OCI-LY7 (cell line): Measurements from ENCODE around the gene PRDM13. TPM values are rescaled to one million over a fixed set of nuclear protein-coding genes. Genes with fewer than 3 reads are reported as not detected.
"Not testable (repeated sequence)": the region's sequence is repeated elsewhere in the genome, so short reads cannot be mapped to it uniquely, and the experiment has no call there.

Experiments
- BruUV-seq: library from RNA; stranded (reverse); fragments of 400-500 nt; replicated peaks from 2 replicates; lab custom pipeline; 2021; lab: Mats Ljungman, UMichigan
- CTCF ChIA-PET: fragments of 300-600 bp; sonication (Branson Sonifier 250); formaldehyde crosslinking; loops from one replicate; lab custom pipeline; 2022; ENCODE audit warnings: antibody characterized with exemption; ENCODE audit not compliant: unreplicated experiment; lab: Charles Lee
- POLR2A ChIA-PET: fragments of 300-600 bp; sonication (Branson Sonifier 250); formaldehyde crosslinking; loops from one replicate; lab custom pipeline; 2022; ENCODE audit warnings: antibody characterized with exemption; lab: Charles Lee
- DNase-seq: peaks from one replicate; pipeline ENCODE4 v3.0.0-alpha.2; 2015; ENCODE audit warnings: low spot score
- H2AFZ ChIP-seq: fragments of 200-600 bp; sonication (generic), shearing (Covaris generic); 2 replicates; pipeline ENCODE4 v1.6.1; 2014; ENCODE audit warnings: mild to moderate bottlenecking, antibody characterized with exemption, low read length, moderate library complexity
- H3K27ac ChIP-seq: fragments of 200-600 bp; sonication (generic); 2 replicates; pipeline ENCODE4 v1.5.1; 2014; ENCODE audit warnings: mixed run types, low read depth, mild to moderate bottlenecking, moderate library complexity, low read length, inconsistent platforms; ENCODE audit not compliant: poor library complexity, severe bottlenecking
- H3K36me3 ChIP-seq: fragments of 200-600 bp; sonication (generic); 2 replicates; pipeline ENCODE4 v1.6.1; 2014; ENCODE audit warnings: mild to moderate bottlenecking, antibody characterized with exemption, low read length, moderate library complexity, mixed read lengths; ENCODE audit not compliant: insufficient read depth
- H3K4me1 ChIP-seq: fragments of 200-600 bp; sonication (generic); 2 replicates; pipeline ENCODE4 v1.5.1; 2014; ENCODE audit warnings: mild to moderate bottlenecking, low read length; ENCODE audit not compliant: insufficient read depth, poor library complexity, severe bottlenecking
- H3K4me2 ChIP-seq: fragments of 200-600 bp; sonication (generic); 2 replicates; pipeline ENCODE4 v1.6.1; 2014; ENCODE audit warnings: mild to moderate bottlenecking, low read length
- H3K4me3 ChIP-seq: fragments of 200-600 bp; sonication (generic); 2 replicates; pipeline ENCODE4 v1.5.1; 2014; ENCODE audit warnings: mild to moderate bottlenecking, low read depth, low read length; ENCODE audit not compliant: poor library complexity, severe bottlenecking
- H3K79me2 ChIP-seq: fragments of 200-600 bp; sonication (generic); 2 replicates; pipeline ENCODE4 v1.6.1; 2016; ENCODE audit warnings: low read depth, mild to moderate bottlenecking, low read length, moderate library complexity, mixed read lengths; ENCODE audit not compliant: insufficient read depth
- H3K9me2 ChIP-seq: fragments of 200-600 bp; sonication (generic); 2 replicates; pipeline ENCODE4 v1.6.1; 2016; ENCODE audit warnings: mild to moderate bottlenecking, low read length, mixed read lengths; ENCODE audit not compliant: insufficient read depth
- H3K9me3 ChIP-seq: fragments of 200-600 bp; sonication (generic); 2 replicates; pipeline ENCODE4 v1.6.1; 2014; ENCODE audit warnings: mild to moderate bottlenecking, mixed run types, low read length, mixed read lengths
- H4K20me1 ChIP-seq: fragments of 200-600 bp; sonication (generic); 2 replicates; pipeline ENCODE4 v1.6.1; 2014; ENCODE audit warnings: mild to moderate bottlenecking, antibody characterized with exemption, low read length, moderate library complexity, mixed read lengths; ENCODE audit not compliant: insufficient read depth
- CTCF ChIP-seq: fragments of 200-600 bp; sonication (generic); conservative IDR thresholded peaks from 2 replicates; pipeline ENCODE4 v1.5.1; 2014; ENCODE audit warnings: mild to moderate bottlenecking, antibody characterized with exemption, low read length, moderate library complexity, mixed read lengths
- EZH2phosphoT487 ChIP-seq: fragments of 200-600 bp; sonication (generic); IDR thresholded peaks from 2 replicates; pipeline ENCODE4 v1.6.1; 2018; ENCODE audit warnings: low read depth, borderline replicate concordance, mild to moderate bottlenecking, mixed run types, antibody characterized with exemption, low read length, moderate library complexity, mixed read lengths
- intact Hi-C: fragments of 100-400 bp; cut with micrococcal nuclease; formaldehyde crosslinking; loops from one replicate; pipeline ENCODE4 v1.10.0; 2022; ENCODE audit not compliant: unreplicated experiment
- total RNA-seq, 2 experiments: library from RNA; depleted of rRNA in 1 of 2; stranded (reverse); fragments of >200 nt in 1 of 2; shearing (Covaris generic) in 1 of 2; gene quantifications; 2 replicates each; pipeline ENCODE4 v1.2.3, GENCODE V29; 2014 to 2022

Gene PRDM13
- total RNA-seq, 2 experiments from 2014 or later = 0.16 TPM; not detected in 1

GRCh38 chr6:99637629-99638028 lies 31.0 kb downstream of the PRDM13 start:
- no TSS peak for BruUV-seq
- H3K9me2 ChIP-seq = no peaks in the 10 kb centered on the region
- H3K4me3 ChIP-seq = no peak overlapping the region
- H3K4me1 ChIP-seq = no peaks in the 10 kb centered on the region
- no peak overlapping the region for H3K27ac ChIP-seq
- no peaks in the 10 kb centered on the region for H3K36me3 ChIP-seq
- H2AFZ ChIP-seq = no peak overlapping the region
- ChIA-PET CTCF (no interaction called here), POLR2A (no interaction called here)
- no peak overlapping the region for H3K4me2 ChIP-seq
- H4K20me1 ChIP-seq = no peaks in the 10 kb centered on the region
- TF ChIP-seq CTCF (no peak), EZH2phosphoT487 (no peak)
- DNase-seq = no peak
- intact Hi-C loops = no loop called here
- no peaks in the 10 kb centered on the region for H3K79me2 ChIP-seq
- H3K9me3 ChIP-seq = no peaks in the 10 kb centered on the region

GRCh38 chr6:99638358-99638757 lies 31.7 kb downstream of the PRDM13 start:
- intact Hi-C loops, POLR2A ChIA-PET, CTCF ChIA-PET, H3K36me3 ChIP-seq, H3K4me2 ChIP-seq, H4K20me1 ChIP-seq, H2AFZ ChIP-seq, H3K27ac ChIP-seq, H3K4me1 ChIP-seq, DNase-seq, BruUV-seq, H3K9me3 ChIP-seq, H3K4me3 ChIP-seq, H3K9me2 ChIP-seq, H3K79me2 ChIP-seq: not testable (repeated sequence)

- no peaks in the 10 kb centered on the region for H3K9me2 ChIP-seq
- H3K36me3 ChIP-seq = no peaks in the 10 kb centered on the region
- H3K4me3 ChIP-seq = no peak overlapping the region
- intact Hi-C loops = no loop called here
- no TSS peak for BruUV-seq
- CTCF ChIA-PET = no interaction called here
- TF ChIP-seq CTCF (no peak), EZH2phosphoT487 (no peak)
- H3K79me2 ChIP-seq = no peaks in the 10 kb centered on the region
- POLR2A ChIA-PET = interaction anchor here (0.6 kb wide), 1 partner anchor 74 kb away, joined by 3 read pairs; no protein-coding TSS in a partner anchor
- no peak for DNase-seq
- no peak overlapping the region for H3K4me2 ChIP-seq
- no peaks in the 10 kb centered on the region for H3K9me3 ChIP-seq
- no peak overlapping the region for H3K27ac ChIP-seq
- no peak overlapping the region for H2AFZ ChIP-seq
- H3K4me1 ChIP-seq = no peaks in the 10 kb centered on the region
- H4K20me1 ChIP-seq = no peaks in the 10 kb centered on the region
Observed at GRCh38 chr6:99641270-99641669, 34.6 kb downstream of the PRDM13 start.
